Activated CD4-positive, alpha-beta T cell treated with anti-CD3 and anti-CD28 coated beads for 36 hours (primary cell): ENCODE measurements around the gene IFT22. TPM values are rescaled to one million over a fixed set of nuclear protein-coding genes. Genes with fewer than 3 reads are reported as not detected.
"Not testable (repeated sequence)": the region's sequence is repeated elsewhere in the genome, so short reads cannot be mapped to it uniquely, and the experiment has no call there.

ENCODE experiments used
- ATAC-seq: fragments of 200-7000 bp; cut with Tn5 transposase; one replicate; pipeline ENCODE4 v1.10.0; 2021; ENCODE audit warnings: mild to moderate bottlenecking, moderate library complexity
- CTCF ChIA-PET: fragments of 350-600 bp; sonication (Branson Sonifier 250); formaldehyde crosslinking; loops from one replicate; lab custom pipeline; 2021; ENCODE audit warnings: antibody characterized with exemption; lab: Charles Lee
- POLR2A ChIA-PET: fragments of 350-600 bp; sonication (Branson Sonifier 250); formaldehyde crosslinking; loops from one replicate; lab custom pipeline; 2021; ENCODE audit warnings: antibody characterized with exemption, inconsistent platforms; lab: Charles Lee
- DNase-seq: peaks from one replicate; pipeline ENCODE4 v3.0.0-alpha.2; 2020
- H3K27ac Mint-ChIP-seq: one replicate; pipeline ENCODE4 v1.8.0; 2021; ENCODE audit warnings: mixed read lengths
- H3K27me3 Mint-ChIP-seq: one replicate; pipeline ENCODE4 v1.8.0; 2021; ENCODE audit warnings: mixed read lengths
- H3K36me3 Mint-ChIP-seq: one replicate; pipeline ENCODE4 v1.8.0; 2021; ENCODE audit warnings: low read depth, mixed read lengths
- H3K4me1 Mint-ChIP-seq: one replicate; pipeline ENCODE4 v1.8.0; 2021; ENCODE audit warnings: mixed read lengths
- H3K4me3 Mint-ChIP-seq: one replicate; pipeline ENCODE4 v1.8.0; 2021; ENCODE audit warnings: mild to moderate bottlenecking, moderate library complexity, mixed read lengths
- H3K9me3 Mint-ChIP-seq: one replicate; pipeline ENCODE4 v1.8.0; 2021; ENCODE audit warnings: low read depth, mixed read lengths
- intact Hi-C, 2 experiments: fragments of 100-400 bp; cut with DNase I in 1 of 2; cut with micrococcal nuclease in 1 of 2; formaldehyde crosslinking; loops; one replicate each; pipeline versions ENCODE4 v1.14.2 to v1.15.1; 2022 to 2024; cut with DNase I, micrococcal nuclease
- total RNA-seq, 2 experiments: library from RNA; stranded (reverse); gene quantifications; one replicate each; pipeline ENCODE4 v1.2.3, GENCODE V29; 2021

The IFT22 gene
- total RNA-seq, 2 experiments from 2014 or later: 6.0 to 6.7 TPM

DNA sequence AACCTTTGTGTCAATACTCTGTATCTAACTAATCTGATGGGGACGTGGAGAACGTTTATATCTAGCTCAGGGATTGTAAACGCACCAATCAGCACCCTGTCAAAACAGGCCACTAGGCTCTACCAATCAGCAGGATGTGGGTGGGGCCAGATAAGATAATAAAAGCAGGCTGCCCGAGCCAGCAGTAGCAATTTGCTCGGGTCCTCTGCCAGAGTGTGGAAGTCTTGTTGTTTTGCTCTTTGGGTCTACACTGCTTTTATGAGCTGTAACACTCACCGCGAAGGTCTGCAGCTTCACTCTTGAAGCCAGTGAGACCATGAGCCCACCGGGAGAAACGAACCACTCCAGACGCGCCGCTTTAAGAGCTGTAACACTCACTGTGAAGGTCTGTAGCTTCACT lies 27.7 kb upstream of the IFT22 start:
- ATAC-seq, intact Hi-C loops, DNase-seq, H3K9me3 Mint-ChIP-seq, H3K27ac Mint-ChIP-seq, H3K27me3 Mint-ChIP-seq, H3K4me3 Mint-ChIP-seq, H3K4me1 Mint-ChIP-seq, H3K36me3 Mint-ChIP-seq: not testable (repeated sequence)
- ChIA-PET CTCF (interaction anchor here (0.6 kb wide), 1 partner anchor 300 kb away, joined by 3 read pairs; no protein-coding TSS in a partner anchor), POLR2A (interaction anchor here (0.6 kb wide), 1 partner anchor 65 kb away, joined by 3 read pairs; no protein-coding TSS in a partner anchor)

DNA sequence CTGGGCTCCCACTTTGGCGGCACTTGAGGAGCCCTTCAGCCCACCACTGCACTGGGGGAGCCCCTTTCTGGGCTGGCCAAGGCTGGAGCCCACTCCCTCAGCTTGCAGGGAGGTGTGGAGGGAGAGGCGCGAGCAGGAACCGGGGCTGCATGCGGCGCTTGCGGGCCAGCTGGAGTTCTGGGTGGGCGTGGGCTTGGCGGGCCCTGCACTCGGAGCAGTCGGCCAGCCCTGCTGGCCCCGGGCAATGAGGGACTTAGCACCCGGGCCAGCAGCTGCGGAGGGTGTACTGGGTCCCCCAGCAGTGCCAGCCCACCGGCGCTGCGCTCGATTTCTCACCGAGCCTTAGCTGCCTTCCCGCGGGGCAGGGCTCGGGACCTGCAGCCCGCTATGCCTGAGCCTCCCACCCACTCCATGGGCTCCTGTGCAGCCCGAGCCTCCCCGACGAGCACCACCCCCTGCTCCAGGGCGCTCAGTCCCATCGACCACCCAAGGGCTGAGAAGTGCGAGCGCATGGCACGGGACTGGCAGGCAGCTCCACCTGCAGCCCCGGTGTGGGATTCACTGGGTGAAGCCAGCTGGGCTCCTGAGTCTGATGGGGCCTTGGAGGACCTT lies 26.9 kb upstream of the IFT22 start:
- H3K4me1 Mint-ChIP-seq, H3K27me3 Mint-ChIP-seq, DNase-seq, ATAC-seq, H3K9me3 Mint-ChIP-seq, CTCF ChIA-PET, H3K4me3 Mint-ChIP-seq, intact Hi-C loops, POLR2A ChIA-PET, H3K27ac Mint-ChIP-seq, H3K36me3 Mint-ChIP-seq: not testable (repeated sequence)

DNA sequence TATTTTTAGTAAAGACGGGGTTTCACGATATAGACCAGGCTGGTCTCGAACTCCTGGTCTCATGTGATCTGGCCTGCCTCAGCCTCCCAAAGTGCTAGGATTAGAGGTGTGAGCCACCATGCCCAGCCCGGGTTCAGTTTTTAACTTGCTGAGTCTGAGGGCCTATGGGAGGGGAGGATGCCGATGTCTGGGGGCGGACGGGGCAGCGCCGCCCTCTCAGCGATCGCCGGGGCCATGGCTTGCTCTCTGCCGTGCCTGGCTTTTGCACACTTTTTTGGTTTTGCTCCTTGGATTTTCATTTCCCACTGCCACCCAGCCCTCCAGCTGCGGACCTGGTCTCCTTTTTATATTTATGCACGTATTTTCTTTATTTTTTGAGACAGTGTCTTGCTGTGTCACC lies 25.9 kb upstream of the IFT22 start:
- Mint-ChIP-seq H3K4me1 (peaks cover 4% of the 10 kb centered on the region), H3K9me3 (no peaks in the 10 kb centered on the region), H3K36me3 (no peaks in the 10 kb centered on the region), H3K4me3 (no peak overlapping the region), H3K27me3 (peaks cover 5% of the 10 kb centered on the region), H3K27ac (no peak overlapping the region)
- DNase-seq (no peak), ATAC-seq (no peak)
- ChIA-PET CTCF (interaction anchor here (0.6 kb wide), 1 partner anchor 90 kb away, joined by 4 read pairs; no protein-coding TSS in a partner anchor), POLR2A (no interaction called here)
- intact Hi-C loops: no loop called here

DNA sequence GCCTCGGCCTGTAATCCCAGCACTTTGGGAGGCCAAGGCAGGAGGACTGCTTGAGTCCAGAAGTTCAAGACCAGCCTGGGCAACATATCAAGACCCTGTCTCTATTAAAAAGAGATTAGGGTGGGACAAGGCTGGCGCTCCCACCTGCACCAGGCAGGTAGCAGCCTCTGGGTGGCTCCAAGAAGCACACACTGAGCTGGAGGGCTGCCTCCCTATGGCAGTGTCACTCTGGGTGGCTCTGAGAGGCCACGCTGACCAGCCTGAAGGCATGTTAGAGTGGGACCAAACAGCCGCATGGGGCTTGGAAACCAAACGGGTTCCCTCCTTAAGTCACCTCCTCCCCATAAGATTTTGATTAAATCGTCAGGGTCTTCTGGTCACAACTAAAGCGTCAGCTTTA lies 21.3 kb upstream of the IFT22 start:
- Mint-ChIP-seq H3K4me3 (no peak overlapping the region), H3K27ac (no peak overlapping the region), H3K27me3 (no peaks in the 10 kb centered on the region), H3K9me3 (no peaks in the 10 kb centered on the region), H3K36me3 (no peaks in the 10 kb centered on the region), H3K4me1 (no peaks in the 10 kb centered on the region)
- DNase-seq: no peak
- no peak for ATAC-seq
- ChIA-PET POLR2A (no interaction called here), CTCF (no interaction called here)
- intact Hi-C loops: no loop called here

DNA sequence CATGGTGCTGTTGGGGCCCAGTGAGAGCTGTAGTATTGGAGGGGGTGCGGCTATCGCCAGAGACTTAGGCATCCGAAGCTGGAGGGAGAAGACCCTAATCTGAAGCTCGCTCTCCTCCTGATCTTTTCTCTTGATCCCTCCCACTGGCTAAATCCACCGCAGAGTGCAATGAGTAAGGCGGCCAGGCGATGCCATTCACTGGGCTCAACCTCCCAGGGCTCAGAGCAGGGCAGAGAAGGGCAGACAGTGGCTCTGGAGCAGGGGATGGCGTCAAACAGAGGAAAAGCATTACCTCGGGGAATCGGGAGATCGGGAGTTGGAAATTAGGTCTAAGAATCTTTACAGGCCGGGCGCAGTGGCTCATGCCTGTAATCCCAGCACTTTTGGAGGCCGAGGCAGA lies 18.8 kb upstream of the IFT22 start:
- Mint-ChIP-seq H3K9me3 (no peaks in the 10 kb centered on the region), H3K27ac (no peak overlapping the region), H3K4me1 (no peaks in the 10 kb centered on the region), H3K27me3 (peaks cover 1% of the 10 kb centered on the region), H3K4me3 (no peak overlapping the region), H3K36me3 (no peaks in the 10 kb centered on the region)
- CTCF ChIA-PET: interaction anchor here (0.6 to 0.7 kb wide), 3 partner anchors 25 to 97 kb away, joined by 3 to 5 read pairs (median 4); no protein-coding TSS in a partner anchor
- intact Hi-C loops: no loop called here
- ATAC-seq: no peak
- DNase-seq: no peak
- POLR2A ChIA-PET: no interaction called here

DNA sequence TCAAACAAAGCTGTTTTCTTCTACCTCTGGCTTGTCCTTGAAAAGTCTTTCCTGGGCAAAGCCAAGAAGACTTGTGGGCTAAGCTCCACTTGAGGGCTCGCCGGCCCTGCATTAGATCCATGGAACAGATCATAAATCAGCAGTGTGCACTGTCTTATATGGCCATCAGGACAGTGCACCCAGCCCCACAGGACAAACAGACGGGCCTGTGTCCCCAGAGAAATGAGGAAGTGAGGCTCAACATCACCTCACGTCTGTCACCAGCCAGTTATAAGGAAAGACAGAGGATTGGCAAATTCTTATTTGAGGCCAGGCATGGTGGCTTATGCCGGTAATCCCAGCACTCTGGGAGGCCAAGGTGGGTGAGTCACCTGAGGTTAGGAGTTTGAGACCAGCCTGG lies 12.3 kb upstream of the IFT22 start:
- ChIA-PET POLR2A (no interaction called here), CTCF (interaction anchor here (1.4 kb wide), 1 partner anchor 19 kb away, joined by 4 read pairs; no protein-coding TSS in a partner anchor)
- intact Hi-C loops: no loop called here
- DNase-seq: no peak
- ATAC-seq: no peak
- H3K9me3 Mint-ChIP-seq: no peaks in the 10 kb centered on the region
- H3K4me3 Mint-ChIP-seq: no peak overlapping the region
- H3K36me3 Mint-ChIP-seq: no peaks in the 10 kb centered on the region
- no peaks in the 10 kb centered on the region for H3K4me1 Mint-ChIP-seq
- peaks cover 8% of the 10 kb centered on the region for H3K27me3 Mint-ChIP-seq
- H3K27ac Mint-ChIP-seq: no peak overlapping the region

DNA sequence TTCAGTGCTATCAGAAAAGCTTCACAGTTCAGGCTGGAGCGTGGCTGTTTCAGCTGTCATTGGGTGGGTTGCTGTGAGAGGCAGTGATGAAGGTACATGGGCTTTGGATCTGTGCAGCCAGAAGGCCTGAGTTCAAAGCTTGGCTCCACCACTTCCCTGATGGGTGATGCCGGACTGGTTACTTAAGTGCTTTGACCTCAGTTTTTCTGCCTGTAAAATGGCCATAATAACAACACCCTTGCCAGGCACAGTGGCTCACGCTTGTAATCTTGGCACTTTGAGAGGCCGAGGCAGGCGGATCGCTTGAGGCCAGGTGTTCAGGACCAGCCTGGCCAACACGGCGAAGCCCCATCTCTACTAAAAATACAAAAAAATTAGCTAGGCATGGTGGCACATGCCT lies 10.4 kb upstream of the IFT22 start:
- H3K9me3 Mint-ChIP-seq: no peaks in the 10 kb centered on the region
- H3K4me1 Mint-ChIP-seq: no peaks in the 10 kb centered on the region
- no peak for DNase-seq
- intact Hi-C loops: no loop called here
- ATAC-seq: no peak
- ChIA-PET CTCF (no interaction called here), POLR2A (no interaction called here)
- H3K27ac Mint-ChIP-seq: no peak overlapping the region
- H3K36me3 Mint-ChIP-seq: no peaks in the 10 kb centered on the region
- no peak overlapping the region for H3K4me3 Mint-ChIP-seq
- peaks cover 8% of the 10 kb centered on the region for H3K27me3 Mint-ChIP-seq

DNA sequence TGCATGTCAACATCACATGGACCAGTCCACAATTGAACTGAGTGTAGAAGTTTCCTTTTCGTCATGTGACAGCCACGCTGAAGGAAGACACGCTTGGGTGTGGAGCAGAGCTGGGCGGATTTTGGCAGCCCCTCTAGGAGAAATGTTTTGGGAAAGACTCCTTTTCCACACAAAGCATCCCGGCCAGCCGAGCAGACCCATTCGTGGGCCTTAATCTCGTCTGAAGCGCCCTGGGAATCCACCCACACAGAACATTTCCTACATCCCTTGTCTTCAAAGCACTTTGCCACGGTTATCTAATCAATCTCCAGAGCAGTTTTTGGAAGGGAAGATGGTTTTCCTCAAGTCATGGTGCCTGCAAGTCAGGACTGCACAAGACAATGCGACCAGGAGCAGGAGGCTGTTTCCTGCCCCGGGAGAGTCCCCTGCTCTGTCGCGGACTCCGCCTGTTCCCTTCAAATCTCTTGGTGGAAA lies 8.4 kb upstream of the IFT22 start:
- Mint-ChIP-seq H3K9me3 (no peaks in the 10 kb centered on the region), H3K4me3 (no peak overlapping the region), H3K4me1 (no peaks in the 10 kb centered on the region), H3K27ac (no peak overlapping the region), H3K36me3 (no peaks in the 10 kb centered on the region), H3K27me3 (peaks cover 7% of the 10 kb centered on the region)
- ATAC-seq (no peak), DNase-seq (no peak)
- CTCF ChIA-PET: no interaction called here
- intact Hi-C loops: no loop called here
- POLR2A ChIA-PET: no interaction called here

DNA sequence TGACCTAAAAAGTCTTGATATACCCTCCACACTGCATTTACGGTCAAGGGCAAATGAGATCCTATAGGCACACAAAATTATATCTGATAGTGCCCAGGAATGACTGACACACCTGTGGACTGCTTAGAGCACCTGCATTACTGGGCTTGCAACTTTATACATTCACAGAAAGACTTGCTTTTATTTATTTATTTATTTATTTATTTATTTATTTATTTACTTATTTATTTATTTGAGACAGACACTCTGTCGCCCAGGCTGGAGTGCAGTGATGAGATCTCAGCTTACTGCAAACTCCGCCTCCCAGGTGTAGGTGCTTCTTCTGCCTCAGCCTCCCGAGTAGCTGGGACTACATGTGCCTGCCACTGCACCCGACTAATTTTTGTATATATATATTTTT lies 6.5 kb upstream of the IFT22 start:
- Mint-ChIP-seq H3K4me3 (no peak overlapping the region), H3K4me1 (no peaks in the 10 kb centered on the region), H3K27ac (no peak overlapping the region), H3K9me3 (no peaks in the 10 kb centered on the region), H3K27me3 (peaks cover 5% of the 10 kb centered on the region), H3K36me3 (no peaks in the 10 kb centered on the region)
- DNase-seq: no peak
- intact Hi-C loops: loop anchor here in 1 of 2 experiments (10.0 kb wide), 1 partner anchor 1137 kb away; the partner anchor contains the start of genes ALKBH4 and LRWD1
- ChIA-PET CTCF (interaction anchor here (0.7 to 1.7 kb wide), 2 partner anchors 13 to 79 kb away, joined by 3 to 4 read pairs; no protein-coding TSS in a partner anchor), POLR2A (no interaction called here)
- no peak for ATAC-seq

DNA sequence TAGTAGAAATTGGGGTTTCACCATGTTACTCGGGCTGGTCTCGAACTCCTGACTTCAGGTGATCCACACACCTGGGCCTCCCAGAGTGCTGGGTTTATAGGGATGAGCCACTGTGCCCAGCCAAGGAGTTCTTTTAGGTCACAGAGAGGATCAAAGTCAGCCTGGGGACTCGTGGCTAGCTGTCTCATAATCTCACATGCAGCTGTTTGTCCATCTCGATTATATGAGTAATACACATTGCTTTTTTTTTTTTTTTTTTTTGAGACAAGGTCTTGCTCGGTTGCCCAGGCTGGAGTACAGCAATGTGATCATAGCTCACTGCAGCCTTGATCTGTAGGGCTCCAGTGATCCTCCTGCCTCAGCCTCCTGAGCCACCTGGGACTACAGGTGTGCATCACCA lies 2.2 kb downstream of the IFT22 start:
- Mint-ChIP-seq H3K4me3 (no peak overlapping the region), H3K36me3 (peaks cover 8% of the 10 kb centered on the region), H3K9me3 (no peaks in the 10 kb centered on the region), H3K27me3 (no peaks in the 10 kb centered on the region), H3K4me1 (peaks cover 8% of the 10 kb centered on the region), H3K27ac (no peak overlapping the region)
- ChIA-PET CTCF (interaction anchor here (0.7 to 0.9 kb wide), 2 partner anchors 13 to 75 kb away, joined by 3 read pairs; partner anchors contain the start of gene FIS1), POLR2A (no interaction called here)
- DNase-seq (no peak), ATAC-seq (no peak)
- intact Hi-C loops: no loop called here

DNA sequence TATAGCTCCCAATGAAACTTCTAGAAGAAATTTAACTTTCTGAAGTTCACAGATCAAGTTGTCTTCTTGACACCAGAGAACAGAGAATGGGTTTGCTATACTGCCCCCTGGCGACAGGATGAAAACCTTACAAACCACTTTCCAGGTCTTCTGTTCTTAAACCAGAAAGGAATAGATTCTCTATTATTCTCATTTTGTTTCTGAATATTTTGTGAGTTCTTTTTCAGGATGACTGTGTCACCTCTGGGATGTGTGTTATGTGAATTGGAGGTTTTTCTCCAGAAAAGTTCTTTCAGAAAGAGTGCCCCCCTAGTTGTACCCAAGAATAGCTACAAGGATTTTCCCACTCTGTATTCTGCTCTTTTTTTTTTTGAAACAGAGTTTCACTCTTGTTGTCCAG lies 6.3 kb downstream of the IFT22 start:
- no peaks in the 10 kb centered on the region for H3K27me3 Mint-ChIP-seq
- DNase-seq (peak; percentile 77), ATAC-seq (no peak)
- H3K9me3 Mint-ChIP-seq: peaks cover 2% of the 10 kb centered on the region
- no peak overlapping the region for H3K4me3 Mint-ChIP-seq
- POLR2A ChIA-PET: no interaction called here
- H3K27ac Mint-ChIP-seq: no peak overlapping the region
- CTCF ChIA-PET: interaction anchor here (0.6 to 1.6 kb wide), 15 partner anchors 9 to 734 kb away, joined by 3 to 8 read pairs (median 4); no protein-coding TSS in a partner anchor
- intact Hi-C loops: no loop called here
- peaks cover 25% of the 10 kb centered on the region for H3K36me3 Mint-ChIP-seq
- H3K4me1 Mint-ChIP-seq: no peaks in the 10 kb centered on the region
